Measurements from ENCODE around the gene KRT7. TPM values are rescaled to one million over a fixed set of nuclear protein-coding genes. Genes with fewer than 3 reads are reported as not detected.
A peak's percentile ranks its signal among the peaks of the same experiment; 100 is the strongest.

The KRT7 gene
- total RNA-seq, 4 donors from 2014 or later = 0.47 to 78.7 (median 4.3) TPM

DNA sequence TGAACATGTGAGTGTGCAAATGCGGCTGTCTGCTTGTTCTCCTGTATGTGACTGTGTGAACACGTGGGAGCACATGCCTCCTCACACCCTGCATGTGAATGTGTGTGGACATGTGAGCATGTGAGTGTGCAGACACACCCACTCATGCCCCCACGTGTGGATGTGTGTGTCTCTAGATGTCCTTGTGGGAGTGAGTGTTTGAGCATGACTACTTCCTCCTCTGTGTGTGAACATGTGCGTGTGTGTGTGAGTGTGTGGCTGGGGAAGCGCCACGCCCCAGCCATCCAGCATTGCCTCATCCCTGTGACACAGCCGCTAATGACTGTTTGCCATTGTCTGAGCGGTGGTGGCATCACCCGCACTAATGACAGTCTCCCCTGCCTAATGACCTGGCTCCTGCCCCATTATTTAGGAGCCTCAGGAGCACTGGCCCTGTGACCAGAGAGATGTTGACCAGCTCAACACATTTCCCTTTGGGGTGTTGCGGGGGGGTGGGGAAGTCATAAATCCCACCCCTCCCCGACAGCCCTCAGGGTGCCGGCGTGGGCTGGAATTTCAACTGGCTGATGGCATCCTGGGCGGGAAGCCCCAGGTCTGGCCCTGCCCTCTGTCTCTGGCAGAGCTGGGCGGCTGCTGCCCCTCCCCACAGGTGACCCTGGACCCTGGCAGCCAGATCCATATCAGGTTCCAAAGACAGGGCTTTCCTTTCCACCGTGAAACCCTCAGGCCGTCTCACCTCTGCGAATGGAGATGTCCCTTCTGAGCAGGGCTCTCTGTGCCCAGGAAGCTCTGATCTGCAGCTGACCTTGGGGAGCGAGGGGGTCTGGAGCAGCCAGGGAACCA, 29.7 kb upstream of the KRT7 start:
- Histone ChIP-seq H3K4me1 (peaks cover 0 to 35% (median 10%) of the 10 kb centered on the region in 3 donors), H3K4me3 (no peak overlapping the region), H3K27me3 (peaks cover 6% of the 10 kb centered on the region), H3K36me3 (no peaks in the 10 kb centered on the region), H3K9me3 (no peaks in the 10 kb centered on the region), H3K27ac (no peak overlapping the region)
- 100% methylated on average over 1 of the region's 19 CpGs for WGBS, 2 donors (ENCODE audit: low coverage in 1 of 2)
- TF ChIP-seq EP300 (IDR thresholded peaks at IDR 0.05) (no peak), POLR2A (IDR thresholded peaks at IDR 0.05) (no peak), CTCF (IDR thresholded peaks at IDR 0.05) (no peak), POLR2AphosphoS5 (IDR thresholded peaks at IDR 0.05) (no peak)
- ATAC-seq = peak; percentile 65

GRCh38 chr12:52204095-52204930, 28.7 kb upstream of the KRT7 start:
- H3K36me3 ChIP-seq = no peaks in the 10 kb centered on the region
- H3K27me3 ChIP-seq = peaks cover 6% of the 10 kb centered on the region

DNA sequence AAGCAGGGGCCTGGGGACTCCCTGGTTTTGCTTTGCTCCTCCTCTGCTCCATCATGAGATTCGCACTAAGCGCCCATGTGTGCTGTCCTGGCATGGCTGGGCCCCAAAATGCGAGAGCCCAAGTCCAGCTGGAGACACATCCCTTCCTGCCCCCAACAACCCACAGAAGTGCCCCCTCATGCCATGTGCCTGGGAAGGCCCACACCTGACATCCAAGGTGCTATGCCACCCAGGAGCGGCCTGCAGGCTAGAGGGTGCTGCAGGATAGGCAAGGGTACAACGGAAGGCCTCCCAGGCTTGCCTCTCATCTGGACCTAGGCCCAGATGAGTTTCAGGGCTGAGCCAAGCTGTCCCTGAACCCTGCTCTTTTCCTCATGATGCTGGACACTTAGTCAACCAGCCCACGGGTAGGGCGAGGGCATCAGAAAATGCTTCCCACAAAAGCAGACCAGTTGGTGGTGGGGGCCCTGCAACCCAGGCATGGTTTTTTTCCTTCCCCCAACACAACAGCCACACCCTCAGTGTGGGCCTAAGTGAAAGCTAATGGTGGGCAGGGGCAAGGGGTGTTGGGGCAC, 28.0 kb upstream of the KRT7 start:
- ATAC-seq = no peak
- no CpG with 5 or more reads among the region's 7 CpGs for WGBS, 2 donors (ENCODE audit: low coverage in 1 of 2)
- peaks cover 6% of the 10 kb centered on the region for H3K27me3 ChIP-seq
- H3K4me3 ChIP-seq = no peak overlapping the region
- H3K27ac ChIP-seq = no peak overlapping the region
- TF ChIP-seq EP300 (IDR thresholded peaks at IDR 0.05) = no peak
- H3K9me3 ChIP-seq = no peaks in the 10 kb centered on the region
- peaks cover 0 to 31% (median 10%) of the 10 kb centered on the region in 3 donors for H3K4me1 ChIP-seq
- H3K36me3 ChIP-seq = no peaks in the 10 kb centered on the region

More at GRCh38 chr12:52204095-52204930, 28.7 kb upstream of the KRT7 start:
- TF ChIP-seq CTCF (IDR thresholded peaks at IDR 0.05) (no peak), EP300 (IDR thresholded peaks at IDR 0.05) (no peak), POLR2A (IDR thresholded peaks at IDR 0.05) (no peak), POLR2AphosphoS5 (IDR thresholded peaks at IDR 0.05) (no peak)
- Histone ChIP-seq H3K4me1 (peaks cover 0 to 31% (median 10%) of the 10 kb centered on the region in 3 donors), H3K27ac (no peak overlapping the region), H3K9me3 (no peaks in the 10 kb centered on the region), H3K4me3 (no peak overlapping the region)
- no peak for ATAC-seq
- 76 to 84% methylated on average over 5 to 15 of the region's 18 CpGs for WGBS, 2 donors (ENCODE audit: low coverage in 1 of 2)

GRCh38 chr12:52205612-52206303, 27.3 kb upstream of the KRT7 start:
- Histone ChIP-seq H3K4me1 (peaks cover 0 to 31% (median 10%) of the 10 kb centered on the region in 3 donors), H3K27ac (no peak overlapping the region), H3K36me3 (no peaks in the 10 kb centered on the region), H3K4me3 (no peak overlapping the region), H3K9me3 (no peaks in the 10 kb centered on the region), H3K27me3 (peaks cover 6% of the 10 kb centered on the region)
- TF ChIP-seq POLR2AphosphoS5 (IDR thresholded peaks at IDR 0.05) (no peak), POLR2A (IDR thresholded peaks at IDR 0.05) (no peak), EP300 (IDR thresholded peaks at IDR 0.05) (no peak), CTCF (IDR thresholded peaks at IDR 0.05) (no peak)
- WGBS, 2 donors (ENCODE audit: low coverage in 1 of 2) = 88 to 94% methylated on average over 4 of the region's 4 CpGs
- ATAC-seq = no peak

Data from gastroesophageal sphincter (tissue), 4 donors.